ENCODE measurements around the gene TBL3.

The TBL3 gene

GRCh38 chr16:1998852-1999801 lies 27.3 kb downstream of the TBL3 start:
- TF ChIP-seq, protein P1, sequence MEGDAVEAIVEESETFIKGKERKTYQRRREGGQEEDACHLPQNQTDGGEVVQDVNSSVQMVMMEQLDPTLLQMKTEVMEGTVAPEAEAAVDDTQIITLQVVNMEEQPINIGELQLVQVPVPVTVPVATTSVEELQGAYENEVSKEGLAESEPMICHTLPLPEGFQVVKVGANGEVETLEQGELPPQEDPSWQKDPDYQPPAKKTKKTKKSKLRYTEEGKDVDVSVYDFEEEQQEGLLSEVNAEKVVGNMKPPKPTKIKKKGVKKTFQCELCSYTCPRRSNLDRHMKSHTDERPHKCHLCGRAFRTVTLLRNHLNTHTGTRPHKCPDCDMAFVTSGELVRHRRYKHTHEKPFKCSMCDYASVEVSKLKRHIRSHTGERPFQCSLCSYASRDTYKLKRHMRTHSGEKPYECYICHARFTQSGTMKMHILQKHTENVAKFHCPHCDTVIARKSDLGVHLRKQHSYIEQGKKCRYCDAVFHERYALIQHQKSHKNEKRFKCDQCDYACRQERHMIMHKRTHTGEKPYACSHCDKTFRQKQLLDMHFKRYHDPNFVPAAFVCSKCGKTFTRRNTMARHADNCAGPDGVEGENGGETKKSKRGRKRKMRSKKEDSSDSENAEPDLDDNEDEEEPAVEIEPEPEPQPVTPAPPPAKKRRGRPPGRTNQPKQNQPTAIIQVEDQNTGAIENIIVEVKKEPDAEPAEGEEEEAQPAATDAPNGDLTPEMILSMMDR (conservative IDR thresholded peaks at IDR 0.05; ENCODE audit: control insufficient read depth, insufficient read depth, low read depth, low read length): no peak

DNA sequence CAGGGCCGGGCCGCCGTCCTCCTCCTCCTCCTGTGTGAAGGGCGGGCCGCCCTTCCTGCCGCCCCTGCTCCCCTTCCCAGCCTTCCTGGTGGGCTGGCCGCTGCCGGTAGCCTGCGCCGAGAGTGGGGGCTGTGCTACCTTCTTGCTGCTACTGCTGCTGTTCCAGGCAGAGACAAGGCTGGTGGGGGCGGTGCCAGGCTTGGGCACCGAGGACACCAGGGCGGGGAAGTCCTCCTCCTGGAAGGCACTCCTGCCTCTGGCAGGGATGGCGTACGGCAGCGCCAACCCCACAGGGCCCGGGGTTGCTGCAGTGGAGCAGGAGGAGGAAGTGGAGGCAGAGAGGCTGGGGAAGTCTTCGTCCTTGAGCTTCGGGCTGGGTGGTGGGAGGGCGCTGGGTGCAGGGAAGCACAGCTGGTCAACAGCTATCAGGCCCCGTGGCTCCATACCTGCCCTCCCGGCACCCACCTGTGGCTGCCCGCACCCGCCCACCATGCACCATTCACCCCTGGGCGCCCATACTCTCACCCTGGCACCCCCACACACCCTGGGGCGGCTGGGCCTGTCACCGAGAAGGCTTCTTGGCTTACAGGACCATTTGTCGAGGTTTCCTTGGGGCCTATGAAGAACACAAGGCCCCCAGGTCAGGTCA lies 28.1 kb downstream of the TBL3 start:
- no peak for DNase-seq (ENCODE audit: low read depth)
- no peak overlapping the region for H3K4me3 ChIP-seq (ENCODE audit: control insufficient read depth, low read depth, low read length)
- TF ChIP-seq, protein P1 (conservative IDR thresholded peaks at IDR 0.05; ENCODE audit: control insufficient read depth, insufficient read depth, low read depth, low read length): no peak

More at GRCh38 chr16:1998852-1999801, 27.3 kb downstream of the TBL3 start:
- no peak overlapping the region for H3K4me3 ChIP-seq (ENCODE audit: control insufficient read depth, low read depth, low read length)
- DNase-seq (ENCODE audit: low read depth): no peak

- TF ChIP-seq, protein P1 (conservative IDR thresholded peaks at IDR 0.05; ENCODE audit: control insufficient read depth, insufficient read depth, low read depth, low read length): no peak
- no peak overlapping the region for H3K4me3 ChIP-seq (ENCODE audit: control insufficient read depth, low read depth, low read length)
- no peak for DNase-seq (ENCODE audit: low read depth)
Observed at GRCh38 chr16:2001035-2001434, 29.2 kb downstream of the TBL3 start.

DNA sequence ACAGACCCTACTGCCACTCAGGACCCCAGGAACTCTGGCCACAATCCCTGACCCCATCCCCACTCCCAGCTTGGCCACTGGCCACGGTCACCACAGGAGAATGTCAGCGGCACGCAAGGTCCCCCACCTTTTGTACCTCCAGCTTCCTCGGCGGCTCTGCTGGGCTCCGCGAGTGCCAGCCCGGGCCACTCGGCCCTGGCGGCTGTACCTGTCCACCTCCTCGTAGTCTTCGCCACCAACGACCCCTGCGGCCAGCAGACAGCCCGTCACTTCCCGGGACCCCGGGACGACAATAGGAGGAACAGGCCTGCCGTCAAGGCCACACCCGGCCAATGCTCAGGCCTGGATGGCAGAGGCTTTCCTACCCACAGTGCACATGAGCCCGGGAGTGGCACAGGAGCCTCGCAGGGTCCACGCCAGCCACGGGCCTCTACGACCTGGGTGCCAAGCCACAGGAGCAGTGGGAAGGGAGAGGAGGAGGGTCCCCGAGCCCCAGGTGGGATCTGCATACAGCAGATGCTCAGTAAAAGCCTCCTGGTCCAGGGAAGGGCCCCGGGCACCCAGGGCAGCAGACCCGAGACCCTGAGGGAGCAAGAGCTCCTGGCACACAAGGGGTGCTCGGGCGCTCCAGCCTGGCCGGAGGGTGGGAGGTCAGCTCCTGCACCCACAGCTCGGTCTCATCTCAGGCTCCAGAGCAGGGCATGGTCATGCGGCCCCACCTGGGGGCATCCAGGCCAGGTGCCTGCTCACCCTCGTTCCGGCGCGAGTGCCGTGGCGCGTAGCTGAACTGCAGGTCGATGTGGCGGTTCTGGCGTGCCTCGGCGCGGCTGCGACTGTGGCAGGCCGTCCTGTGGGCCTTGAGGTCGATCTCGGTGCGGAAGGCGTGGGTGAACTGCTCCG lies 29.9 kb downstream of the TBL3 start:
- H3K4me3 ChIP-seq (ENCODE audit: control insufficient read depth, low read depth, low read length): no peak overlapping the region
- TF ChIP-seq, protein P1 (conservative IDR thresholded peaks at IDR 0.05; ENCODE audit: control insufficient read depth, insufficient read depth, low read depth, low read length): no peak
- no peak for DNase-seq (ENCODE audit: low read depth)

DNA sequence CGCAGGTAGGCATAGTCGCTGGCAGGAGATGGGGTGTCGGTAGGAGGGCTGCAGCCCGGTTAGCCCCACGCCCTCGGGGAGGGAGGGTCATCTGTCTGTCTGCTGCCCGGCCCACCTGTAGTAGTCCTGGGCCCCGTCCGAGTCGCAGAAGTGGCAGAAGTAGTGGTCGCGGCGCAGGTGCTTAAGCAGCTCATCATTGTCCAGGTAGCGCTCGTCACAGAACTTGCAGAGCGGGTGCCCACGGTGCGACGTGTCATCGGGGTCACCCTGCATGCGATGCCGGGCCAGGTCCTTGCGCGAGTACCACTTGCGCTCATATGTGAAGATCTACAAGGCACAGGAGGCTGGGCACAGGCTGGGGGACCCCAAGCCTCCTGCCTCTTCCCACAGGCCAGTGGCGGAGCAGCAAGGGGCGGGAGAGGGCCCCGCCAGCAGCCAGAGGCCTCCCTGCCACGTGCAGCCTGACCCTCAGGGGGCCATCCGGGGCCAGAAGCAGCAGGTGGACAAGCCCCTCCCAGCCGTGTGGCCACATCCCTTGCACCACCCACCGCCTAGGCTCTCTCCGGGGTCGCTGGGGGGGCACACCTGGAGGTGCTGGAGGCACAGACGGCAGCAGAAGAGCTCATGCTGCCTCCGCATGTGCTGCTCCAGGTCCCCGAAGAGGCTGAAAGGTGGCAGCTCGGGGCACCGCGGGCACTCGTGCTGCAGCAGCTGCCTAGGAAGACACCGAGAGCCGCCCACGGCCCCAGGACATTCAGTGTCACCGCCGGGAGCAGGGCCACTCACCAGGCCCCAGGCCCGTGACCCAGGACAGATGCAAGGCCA lies 30.8 kb downstream of the TBL3 start:
- TF ChIP-seq, protein P1 (conservative IDR thresholded peaks at IDR 0.05; ENCODE audit: control insufficient read depth, insufficient read depth, low read depth, low read length): no peak
- H3K4me3 ChIP-seq (ENCODE audit: control insufficient read depth, low read depth, low read length): no peak overlapping the region
- DNase-seq (ENCODE audit: low read depth): no peak
